Keratinocyte (primary cell): Measurements from ENCODE around the gene PLEKHN1. TPM values are rescaled to one million over a fixed set of nuclear protein-coding genes. Genes with fewer than 3 reads are reported as not detected.

Experiments used
- DNase-seq: peaks from one replicate; pipeline ENCODE4 v3.0.0-alpha.2; 2011; ENCODE audit warnings: low read depth, missing footprints, low spot score
- FAIRE-seq: peaks from 2 replicates; lab custom pipeline; 2011; peaks lifted over from hg19 to GRCh38; lab: Jason Lieb, UNC
- H2AFZ ChIP-seq: 2 replicates; pipeline ENCODE4 v1.6.0; 2012; ENCODE audit warnings: low read length, control low read depth, inconsistent platforms; ENCODE audit not compliant: control insufficient read depth
- H3K27ac ChIP-seq: 2 replicates; pipeline ENCODE4 v1.5.1; 2011; ENCODE audit warnings: low read length; ENCODE audit not compliant: control insufficient read depth, insufficient read depth
- H3K27me3 ChIP-seq: 3 replicates; pipeline ENCODE4 v1.6.0; 2011; ENCODE audit warnings: low read length; ENCODE audit not compliant: control insufficient read depth, insufficient read depth; ENCODE audit errors: extremely low read depth
- H3K36me3 ChIP-seq, 2 experiments: 2 replicates in 1 of 2; 3 replicates in 1 of 2; pipeline ENCODE4 v1.5.1; 2011; ENCODE audit warnings: low read length in 2 of 2, mild to moderate bottlenecking in 1 of 2; ENCODE audit not compliant: control insufficient read depth in 2 of 2, insufficient read depth in 2 of 2; ENCODE audit errors: extremely low read depth in 1 of 2
- H3K4me1 ChIP-seq: 3 replicates; pipeline ENCODE4 v1.5.1; 2011; ENCODE audit warnings: low read length; ENCODE audit not compliant: control insufficient read depth, insufficient read depth; ENCODE audit errors: extremely low read depth
- H3K4me2 ChIP-seq: 3 replicates; pipeline ENCODE4 v1.6.0; 2011; ENCODE audit warnings: low read depth, low read length; ENCODE audit not compliant: control insufficient read depth, insufficient read depth; ENCODE audit errors: extremely low read depth
- H3K4me3 ChIP-seq, 3 experiments: fragments of 200-600 bp in 1 of 3; sonication (generic) in 1 of 3; 2 replicates in 2 of 3; 3 replicates in 1 of 3; pipeline ENCODE4 v1.5.1; 2011 to 2016; ENCODE audit warnings: low read length in 3 of 3, mild to moderate bottlenecking in 3 of 3, control low read depth in 2 of 3, inconsistent platforms in 1 of 3, low read depth in 1 of 3, mixed read lengths in 1 of 3, mixed run types in 1 of 3, moderate library complexity in 1 of 3; ENCODE audit not compliant: control insufficient read depth in 2 of 3, insufficient read depth in 2 of 3; ENCODE audit errors: extremely low read depth in 1 of 3
- H3K79me2 ChIP-seq: 2 replicates; pipeline ENCODE4 v1.6.0; 2012; ENCODE audit warnings: low read length; ENCODE audit not compliant: control insufficient read depth, insufficient read depth
- H3K9ac ChIP-seq: 3 replicates; pipeline ENCODE4 v1.6.0; 2011; ENCODE audit warnings: low read length; ENCODE audit not compliant: control insufficient read depth, insufficient read depth; ENCODE audit errors: extremely low read depth
- H3K9me1 ChIP-seq: 3 replicates; pipeline ENCODE4 v1.6.0; 2011; ENCODE audit warnings: low read length; ENCODE audit not compliant: control insufficient read depth, insufficient read depth; ENCODE audit errors: extremely low read depth
- H3K9me3 ChIP-seq: 2 replicates; pipeline ENCODE4 v1.5.1; 2012; ENCODE audit warnings: low read depth, low read length; ENCODE audit not compliant: control insufficient read depth
- H4K20me1 ChIP-seq: 3 replicates; pipeline ENCODE4 v1.6.0; 2011; ENCODE audit warnings: low read length; ENCODE audit not compliant: control insufficient read depth, insufficient read depth; ENCODE audit errors: extremely low read depth
- EZH2 ChIP-seq: IDR thresholded peaks from one replicate; pipeline ENCODE4 v1.6.1; 2012; ENCODE audit warnings: inconsistent platforms, mild to moderate bottlenecking, low read length, moderate library complexity
- dilution Hi-C: fragments of 300-500 bp; cut with MboI; formaldehyde crosslinking; loops from one replicate; pipeline ENCODE4 v1.7.0; 2020; ENCODE audit warnings: low sequenced_read_pairs; ENCODE audit not compliant: extremely low pct_ligation_motif_present
- polyA plus RNA-seq, 5 experiments: library from polyadenylated mRNA; depleted of rRNA in 3 of 5; stranded (reverse) in 3 of 5; stranded (forward) in 1 of 5; unstranded in 1 of 5; fragments of >200 nt; gene quantifications; 1 replicate in 1 of 5; 2 replicates in 3 of 5; 3 replicates in 1 of 5; pipeline versions ENCODE4 v1.2.1 to v1.2.3, GENCODE V29; 2011 to 2012; ENCODE audit warnings: missing spikeins in 2 of 5, low read depth in 1 of 5, low replicate concordance in 1 of 5
- TF ChIP-seq, protein P1 (sequence below), 3 experiments: IDR thresholded peaks in 1 of 3; conservative IDR thresholded peaks in 1 of 3; optimal IDR thresholded peaks in 1 of 3; 2 replicates in 2 of 3; 3 replicates in 1 of 3; pipeline versions ENCODE3 to v1.5.1; 2011; ENCODE audit warnings: low read length in 3 of 3, mild to moderate bottlenecking in 3 of 3, moderate library complexity in 2 of 3, control low read depth in 1 of 3, inconsistent platforms in 1 of 3; ENCODE audit not compliant: insufficient read depth in 2 of 3; ENCODE audit errors: extremely low read depth in 1 of 3

The PLEKHN1 gene
- polyA plus RNA-seq, 1 donor (not counting 4 experiments of a cell fraction or from before 2014, with no cell fraction given) = 2.5 TPM

DNA sequence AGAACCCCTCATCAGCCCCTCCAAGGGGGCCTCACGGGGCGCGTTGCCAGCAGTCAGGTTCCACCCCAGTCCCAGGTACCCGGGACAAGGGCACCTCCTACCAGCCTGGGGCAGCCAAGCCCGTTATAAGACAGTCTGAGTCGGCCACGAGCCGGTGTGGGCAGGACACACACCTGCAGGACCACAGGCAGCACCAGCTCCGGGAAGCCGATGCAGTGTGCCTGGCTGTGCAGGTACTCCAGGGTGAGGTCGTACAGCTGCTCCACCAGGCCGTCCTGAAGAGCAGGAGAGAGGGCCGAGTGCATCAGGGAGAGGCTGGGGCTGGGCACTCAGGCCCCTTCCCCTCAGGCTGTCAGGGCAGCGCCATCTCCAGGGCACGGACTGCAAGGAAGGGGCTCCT lies 18.3 kb upstream of the PLEKHN1 start:
- Histone ChIP-seq H3K36me3 (peaks cover 46 to 54% of the 10 kb centered on the region in 2 experiments), H3K9me3 (no peaks in the 10 kb centered on the region), H3K4me3 (no peak overlapping the region), H3K79me2 (peaks cover 3% of the 10 kb centered on the region), H3K9ac (no peak overlapping the region), H3K27me3 (peaks cover 6% of the 10 kb centered on the region), H3K27ac (no peak overlapping the region), H3K9me1 (no peaks in the 10 kb centered on the region), H4K20me1 (no peaks in the 10 kb centered on the region), H3K4me2 (no peak overlapping the region), H2AFZ (no peak overlapping the region), H3K4me1 (no peaks in the 10 kb centered on the region)
- no peak for DNase-seq
- dilution Hi-C loops = no loop called here
- TF ChIP-seq, protein P1, sequence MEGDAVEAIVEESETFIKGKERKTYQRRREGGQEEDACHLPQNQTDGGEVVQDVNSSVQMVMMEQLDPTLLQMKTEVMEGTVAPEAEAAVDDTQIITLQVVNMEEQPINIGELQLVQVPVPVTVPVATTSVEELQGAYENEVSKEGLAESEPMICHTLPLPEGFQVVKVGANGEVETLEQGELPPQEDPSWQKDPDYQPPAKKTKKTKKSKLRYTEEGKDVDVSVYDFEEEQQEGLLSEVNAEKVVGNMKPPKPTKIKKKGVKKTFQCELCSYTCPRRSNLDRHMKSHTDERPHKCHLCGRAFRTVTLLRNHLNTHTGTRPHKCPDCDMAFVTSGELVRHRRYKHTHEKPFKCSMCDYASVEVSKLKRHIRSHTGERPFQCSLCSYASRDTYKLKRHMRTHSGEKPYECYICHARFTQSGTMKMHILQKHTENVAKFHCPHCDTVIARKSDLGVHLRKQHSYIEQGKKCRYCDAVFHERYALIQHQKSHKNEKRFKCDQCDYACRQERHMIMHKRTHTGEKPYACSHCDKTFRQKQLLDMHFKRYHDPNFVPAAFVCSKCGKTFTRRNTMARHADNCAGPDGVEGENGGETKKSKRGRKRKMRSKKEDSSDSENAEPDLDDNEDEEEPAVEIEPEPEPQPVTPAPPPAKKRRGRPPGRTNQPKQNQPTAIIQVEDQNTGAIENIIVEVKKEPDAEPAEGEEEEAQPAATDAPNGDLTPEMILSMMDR (optimal IDR thresholded peaks at IDR 0.05 in 1 of 3, IDR thresholded peaks at IDR 0.05 in 1 of 3, conservative IDR thresholded peaks at IDR 0.05 in 1 of 3; ENCODE audit: extremely low read depth in 1 of 3, insufficient read depth in 2 of 3, low read length in 3 of 3) = no peak
- no peak for TF ChIP-seq EZH2
- FAIRE-seq = no peak

DNA sequence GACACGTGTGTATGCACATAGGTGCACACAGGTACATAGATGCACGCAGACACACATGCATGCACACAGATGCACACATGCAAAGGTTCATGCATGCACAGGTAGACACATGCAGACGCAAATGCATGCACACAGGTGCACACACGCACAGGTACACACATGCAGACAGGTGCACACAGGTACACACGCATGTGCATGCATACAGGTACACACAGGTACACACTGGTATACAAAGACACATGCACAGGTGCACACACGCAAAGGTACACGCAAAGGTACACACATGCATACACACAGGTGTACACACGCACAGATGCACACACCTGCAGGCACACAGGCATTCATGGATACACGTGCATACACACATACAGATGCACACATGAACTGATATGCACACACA lies 16.0 kb upstream of the PLEKHN1 start:
- Histone ChIP-seq H3K9me3 (no peaks in the 10 kb centered on the region), H4K20me1 (peaks cover 5% of the 10 kb centered on the region), H3K4me1 (no peaks in the 10 kb centered on the region), H3K9ac (no peak overlapping the region), H3K27me3 (no peaks in the 10 kb centered on the region), H3K4me3 (no peak overlapping the region), H3K79me2 (peaks cover 3% of the 10 kb centered on the region), H3K9me1 (no peaks in the 10 kb centered on the region), H3K4me2 (no peak overlapping the region), H2AFZ (no peak overlapping the region), H3K27ac (no peak overlapping the region), H3K36me3 (peaks cover 63 to 66% of the 10 kb centered on the region in 2 experiments)
- DNase-seq (no peak), FAIRE-seq (no peak)
- no peak for TF ChIP-seq EZH2
- TF ChIP-seq, protein P1 (optimal IDR thresholded peaks at IDR 0.05 in 1 of 3, IDR thresholded peaks at IDR 0.05 in 1 of 3, conservative IDR thresholded peaks at IDR 0.05 in 1 of 3; ENCODE audit: extremely low read depth in 1 of 3, insufficient read depth in 2 of 3, low read length in 3 of 3) = no peak
- dilution Hi-C loops = no loop called here
